NT2/D1 (cell line): Measurements from ENCODE around the gene LTB4R.

Source experiments
- DNase-seq: peaks from one replicate; pipeline ENCODE4 v3.0.0-alpha.2; 2011; ENCODE audit warnings: low read depth, low spot score
- H3K27me3 ChIP-seq: 2 replicates; pipeline ENCODE4 v1.6.0; 2011; ENCODE audit warnings: mild to moderate bottlenecking; ENCODE audit not compliant: insufficient read length, insufficient read depth
- H3K36me3 ChIP-seq: 2 replicates; pipeline ENCODE4 v1.6.1; 2011; ENCODE audit warnings: mild to moderate bottlenecking, low read length, mixed read lengths; ENCODE audit not compliant: insufficient read depth, insufficient read length
- H3K4me1 ChIP-seq: 2 replicates; pipeline ENCODE4 v1.5.1; 2011; ENCODE audit not compliant: insufficient read depth, insufficient read length
- H3K4me3 ChIP-seq: 2 replicates; pipeline ENCODE4 v1.5.1; 2011; ENCODE audit warnings: low read depth; ENCODE audit not compliant: insufficient read length
- H3K9ac ChIP-seq: 2 replicates; pipeline ENCODE4 v1.6.0; 2011; ENCODE audit warnings: low read depth; ENCODE audit not compliant: insufficient read length
- H3K9me3 ChIP-seq: 2 replicates; pipeline ENCODE4 v1.5.1; 2011; ENCODE audit warnings: mild to moderate bottlenecking, low read length; ENCODE audit not compliant: insufficient read depth
- SUZ12 ChIP-seq: IDR thresholded peaks from 2 replicates; pipeline ENCODE4 v1.6.1; 2011; ENCODE audit not compliant: insufficient read length, insufficient read depth; ENCODE audit errors: extremely low read depth
- YY1 ChIP-seq: IDR thresholded peaks from 2 replicates; pipeline ENCODE4 v1.6.1; 2011; ENCODE audit not compliant: insufficient read length, insufficient read depth
- ZNF274 ChIP-seq: IDR thresholded peaks from 2 replicates; pipeline ENCODE4 v1.6.1; 2011; ENCODE audit warnings: mild to moderate bottlenecking, low read depth, low read length

Gene LTB4R

GRCh38 chr14:24273422-24273998 is 37.8 kb upstream of the LTB4R start:
- peaks cover 21% of the 10 kb centered on the region for H3K36me3 ChIP-seq
- H3K4me3 ChIP-seq, result no peak overlapping the region
- no peak for TF ChIP-seq YY1
- no peak for TF ChIP-seq ZNF274
- DNase-seq, result no peak
- H3K27me3 ChIP-seq, result no peaks in the 10 kb centered on the region
- H3K4me1 ChIP-seq, result no peaks in the 10 kb centered on the region
- H3K9me3 ChIP-seq, result no peaks in the 10 kb centered on the region
- H3K9ac ChIP-seq, result no peak overlapping the region

GRCh38 chr14:24274101-24274543 is 37.2 kb upstream of the LTB4R start:
- DNase-seq, result no peak
- no peak overlapping the region for H3K4me3 ChIP-seq
- H3K36me3 ChIP-seq, result peaks cover 15% of the 10 kb centered on the region
- H3K27me3 ChIP-seq, result no peaks in the 10 kb centered on the region
- TF ChIP-seq ZNF274, result no peak
- TF ChIP-seq YY1, result no peak
- TF ChIP-seq SUZ12, result no peak
- H3K4me1 ChIP-seq, result no peaks in the 10 kb centered on the region
- H3K9ac ChIP-seq, result no peak overlapping the region
- no peaks in the 10 kb centered on the region for H3K9me3 ChIP-seq

- Histone ChIP-seq H3K36me3 (peaks cover 4% of the 10 kb centered on the region), H3K4me1 (peaks cover 4% of the 10 kb centered on the region), H3K9me3 (no peaks in the 10 kb centered on the region), H3K4me3 (no peak overlapping the region), H3K27me3 (no peaks in the 10 kb centered on the region), H3K9ac (no peak overlapping the region)
- no peak for DNase-seq
- TF ChIP-seq YY1 (no peak), ZNF274 (no peak), SUZ12 (no peak)
These were observed 34.2 kb upstream of the LTB4R start for GRCh38 chr14:24277071-24277470.

GRCh38 chr14:24277606-24278321 is 33.5 kb upstream of the LTB4R start:
- no peak for TF ChIP-seq ZNF274
- no peak for TF ChIP-seq YY1
- TF ChIP-seq SUZ12, result no peak
- Histone ChIP-seq H3K9ac (no peak overlapping the region), H3K9me3 (no peaks in the 10 kb centered on the region), H3K27me3 (no peaks in the 10 kb centered on the region), H3K4me1 (peaks cover 4% of the 10 kb centered on the region), H3K36me3 (peaks cover 4% of the 10 kb centered on the region), H3K4me3 (no peak overlapping the region)
- DNase-seq, result no peak

GRCh38 chr14:24278424-24278823 is 32.9 kb upstream of the LTB4R start:
- TF ChIP-seq YY1 (no peak), ZNF274 (no peak), SUZ12 (no peak)
- no peak for DNase-seq
- Histone ChIP-seq H3K4me1 (peaks cover 4% of the 10 kb centered on the region), H3K27me3 (no peaks in the 10 kb centered on the region), H3K4me3 (no peak overlapping the region), H3K9me3 (no peaks in the 10 kb centered on the region), H3K9ac (no peak overlapping the region), H3K36me3 (peaks cover 3% of the 10 kb centered on the region)

GRCh38 chr14:24279301-24280186 is 31.8 kb upstream of the LTB4R start:
- H3K36me3 ChIP-seq, result no peaks in the 10 kb centered on the region
- H3K4me1 ChIP-seq, result peaks cover 4% of the 10 kb centered on the region
- no peak for TF ChIP-seq YY1
- no peak for TF ChIP-seq SUZ12
- TF ChIP-seq ZNF274, result no peak
- H3K27me3 ChIP-seq, result no peaks in the 10 kb centered on the region
- no peak for DNase-seq
- H3K9ac ChIP-seq, result no peak overlapping the region
- H3K9me3 ChIP-seq, result no peaks in the 10 kb centered on the region
- no peak overlapping the region for H3K4me3 ChIP-seq
